WTC11 (cell line): ENCODE data around the gene KCTD1.

Source experiments
- AFF4 ChIP-seq: sonication (generic); formaldehyde crosslinking; IDR thresholded peaks from 2 replicates; pipeline ENCODE4 v1.8.1; 2023; ENCODE audit warnings: mild to moderate bottlenecking, missing genetic modification reagents, borderline replicate concordance
- ATF2 ChIP-seq: sonication (generic); formaldehyde crosslinking; IDR thresholded peaks from 2 replicates; pipeline ENCODE4 v1.8.1; 2022; ENCODE audit warnings: low read depth, missing genetic modification reagents, borderline replicate concordance
- CTCF ChIP-seq: fragments of 200-600 bp; IDR thresholded peaks from 2 replicates; pipeline ENCODE4 v1.8.0; 2022; ENCODE audit warnings: antibody characterized with exemption
- ERG ChIP-seq: fragments of 250-450 bp; sonication (Bioruptor Pico); IDR thresholded peaks from 2 replicates; pipeline ENCODE4 v1.8.0; 2021; ENCODE audit warnings: mild to moderate bottlenecking
- FOXP4 ChIP-seq: sonication (generic); formaldehyde crosslinking; IDR thresholded peaks from 2 replicates; pipeline ENCODE4 v1.8.0; 2022; ENCODE audit warnings: mild to moderate bottlenecking, missing genetic modification reagents
- GTF2I ChIP-seq: fragments of 250-450 bp; sonication (Bioruptor Pico); conservative IDR thresholded peaks from 2 replicates; pipeline ENCODE4 v1.4.0; 2021; ENCODE audit warnings: mild to moderate bottlenecking
- IRF2 ChIP-seq: sonication (generic); formaldehyde crosslinking; IDR thresholded peaks from 2 replicates; pipeline ENCODE4 v1.8.0; 2022; ENCODE audit warnings: low read depth, missing genetic modification reagents, borderline replicate concordance
- MLX ChIP-seq: sonication (generic); formaldehyde crosslinking; IDR thresholded peaks from 2 replicates; pipeline ENCODE4 v1.8.1; 2023; ENCODE audit warnings: mild to moderate bottlenecking, missing genetic modification reagents, moderate library complexity
- MXD4 ChIP-seq: fragments of 250-450 bp; sonication (Bioruptor Pico); IDR thresholded peaks from 2 replicates; pipeline ENCODE4 v1.8.0; 2021; ENCODE audit warnings: mild to moderate bottlenecking, moderate library complexity, borderline replicate concordance
- MYBL2 ChIP-seq: sonication (generic); formaldehyde crosslinking; IDR thresholded peaks from 2 replicates; pipeline ENCODE4 v1.8.1; 2023; ENCODE audit warnings: mild to moderate bottlenecking, moderate library complexity, missing genetic modification reagents
- ZNF138 ChIP-seq: sonication (generic); formaldehyde crosslinking; conservative IDR thresholded peaks from 2 replicates; pipeline ENCODE4 v1.8.1; 2022; ENCODE audit warnings: mild to moderate bottlenecking, moderate library complexity, missing genetic modification reagents
- ZSCAN18 ChIP-seq: fragments of 250-450 bp; sonication (Bioruptor Pico); IDR thresholded peaks from 2 replicates; pipeline ENCODE4 v2.1.2; 2022; ENCODE audit warnings: mild to moderate bottlenecking, moderate library complexity

- TF ChIP-seq MLX (CRISPR knock-in tag): no peak
- no peak for TF ChIP-seq CTCF
- TF ChIP-seq ZSCAN18 (CRISPR knock-in tag): no peak
- TF ChIP-seq MXD4 (CRISPR knock-in tag): no peak
- no peak for TF ChIP-seq IRF2 (CRISPR knock-in tag)
- TF ChIP-seq AFF4 (CRISPR knock-in tag): no peak
- no peak for TF ChIP-seq ATF2 (CRISPR knock-in tag)
- TF ChIP-seq FOXP4 (CRISPR knock-in tag): no peak
- TF ChIP-seq MYBL2 (CRISPR knock-in tag): no peak
- TF ChIP-seq GTF2I (CRISPR knock-in tag): no peak
- no peak for TF ChIP-seq ZNF138 (CRISPR knock-in tag)
- no peak for TF ChIP-seq ERG (CRISPR knock-in tag)
Observed at GRCh38 chr18:26417190-26417589, 131.2 kb downstream of the KCTD1 start.
